WTC11 (cell line): ENCODE data around the gene SMAD2. TPM values are rescaled to one million over a fixed set of nuclear protein-coding genes. Genes with fewer than 3 reads are reported as not detected.
A peak's percentile ranks its signal among the peaks of the same experiment; 100 is the strongest.

Experiments used
- ATAC-seq: fragments of 200-7000 bp; cut with Tn5 transposase; 2 replicates; pipeline ENCODE4 v1.10.0; 2021; ENCODE audit warnings: mild to moderate bottlenecking, moderate library complexity
- CTCF ChIA-PET: fragments of 300-600 bp; sonication (Branson Sonifier 250); formaldehyde crosslinking; loops from one replicate; lab custom pipeline; 2021; ENCODE audit warnings: antibody characterized with exemption; lab: Charles Lee
- POLR2A ChIA-PET: fragments of 350-600 bp; sonication (Branson Sonifier 250); formaldehyde crosslinking; loops from one replicate; lab custom pipeline; 2021; ENCODE audit warnings: antibody characterized with exemption; lab: Charles Lee
- DNase-seq: peaks from one replicate; pipeline ENCODE4 v3.0.0; 2021; ENCODE audit warnings: low spot score
- H3K27ac Mint-ChIP-seq: 2 replicates; pipeline ENCODE4 v1.8.0; 2021; ENCODE audit warnings: mixed read lengths
- H3K27me3 Mint-ChIP-seq: 2 replicates; pipeline ENCODE4 v1.8.0; 2021; ENCODE audit warnings: low read depth, mild to moderate bottlenecking, moderate library complexity, mixed read lengths
- H3K36me3 Mint-ChIP-seq: 2 replicates; pipeline ENCODE4 v1.8.0; 2021; ENCODE audit warnings: mixed read lengths
- H3K4me1 Mint-ChIP-seq: 2 replicates; pipeline ENCODE4 v1.8.0; 2022; ENCODE audit warnings: mixed read lengths
- H3K4me3 Mint-ChIP-seq: 2 replicates; pipeline ENCODE4 v1.8.0; 2021; ENCODE audit warnings: mild to moderate bottlenecking, moderate library complexity, mixed read lengths
- H3K9me3 Mint-ChIP-seq: 2 replicates; pipeline ENCODE4 v1.8.0; 2021; ENCODE audit warnings: mixed read lengths
- ARID4B ChIP-seq: sonication (generic); formaldehyde crosslinking; IDR thresholded peaks from 2 replicates; pipeline ENCODE4 v1.8.0; 2023; ENCODE audit warnings: missing genetic modification reagents, mild to moderate bottlenecking, borderline replicate concordance
- CBFB ChIP-seq: sonication (generic); formaldehyde crosslinking; IDR thresholded peaks from 2 replicates; pipeline ENCODE4 v1.8.1; 2022; ENCODE audit warnings: mild to moderate bottlenecking, low read depth, missing genetic modification reagents
- CREM ChIP-seq: sonication (generic); formaldehyde crosslinking; IDR thresholded peaks from 2 replicates; pipeline ENCODE4 v1.8.1; 2022; ENCODE audit warnings: mild to moderate bottlenecking, missing genetic modification reagents, moderate library complexity
- ELF4 ChIP-seq: sonication (generic); formaldehyde crosslinking; IDR thresholded peaks from 2 replicates; pipeline ENCODE4 v1.8.1; 2022; ENCODE audit warnings: low read depth, mild to moderate bottlenecking, moderate library complexity, missing genetic modification reagents
- EMX1 ChIP-seq: fragments of 250-450 bp; sonication (Bioruptor Pico); IDR thresholded peaks from 2 replicates; pipeline ENCODE4 v1.8.0; 2021; ENCODE audit warnings: mild to moderate bottlenecking
- ERG ChIP-seq: fragments of 250-450 bp; sonication (Bioruptor Pico); IDR thresholded peaks from 2 replicates; pipeline ENCODE4 v1.8.0; 2021; ENCODE audit warnings: mild to moderate bottlenecking
- FOXP1 ChIP-seq: sonication (generic); formaldehyde crosslinking; IDR thresholded peaks from 2 replicates; pipeline ENCODE4 v1.8.0; 2022; ENCODE audit warnings: missing genetic modification reagents, mild to moderate bottlenecking, moderate library complexity, borderline replicate concordance
- HMGA2 ChIP-seq: fragments of 250-450 bp; sonication (Bioruptor Pico); IDR thresholded peaks from 2 replicates; pipeline ENCODE4 v1.4.0; 2021; ENCODE audit warnings: mild to moderate bottlenecking, moderate library complexity
- IRF1 ChIP-seq: sonication (generic); formaldehyde crosslinking; IDR thresholded peaks from 2 replicates; pipeline ENCODE4 v1.8.0; 2023; ENCODE audit warnings: missing genetic modification reagents
- KAT7 ChIP-seq: sonication (generic); formaldehyde crosslinking; IDR thresholded peaks from 2 replicates; pipeline ENCODE4 v1.8.1; 2023; ENCODE audit warnings: missing genetic modification reagents, mild to moderate bottlenecking, borderline replicate concordance
- RORB ChIP-seq: fragments of 250-450 bp; sonication (Bioruptor Pico); IDR thresholded peaks from 2 replicates; pipeline ENCODE4 v1.9.0; 2021; ENCODE audit warnings: mild to moderate bottlenecking
- TEAD4 ChIP-seq: sonication (generic); formaldehyde crosslinking; IDR thresholded peaks from 2 replicates; pipeline ENCODE4 v1.8.0; 2022; ENCODE audit warnings: mild to moderate bottlenecking, missing genetic modification reagents
- TP53 ChIP-seq: sonication (generic); formaldehyde crosslinking; IDR thresholded peaks from 2 replicates; pipeline ENCODE4 v1.8.1; 2023; ENCODE audit warnings: mild to moderate bottlenecking, missing genetic modification reagents
- ZNF138 ChIP-seq: sonication (generic); formaldehyde crosslinking; conservative IDR thresholded peaks from 2 replicates; pipeline ENCODE4 v1.8.1; 2022; ENCODE audit warnings: mild to moderate bottlenecking, moderate library complexity, missing genetic modification reagents
- ZNF416 ChIP-seq: fragments of 250-450 bp; sonication (Bioruptor Pico); IDR thresholded peaks from 2 replicates; pipeline ENCODE4 v1.9.0; 2021; ENCODE audit warnings: mild to moderate bottlenecking, inconsistent platforms
- ZNF423 ChIP-seq: fragments of 250-450 bp; sonication (Bioruptor Pico); IDR thresholded peaks from 2 replicates; pipeline ENCODE4 v2.1.2; 2022; ENCODE audit warnings: mild to moderate bottlenecking, moderate library complexity
- ZNF512 ChIP-seq: sonication (generic); formaldehyde crosslinking; IDR thresholded peaks from 2 replicates; pipeline ENCODE4 v1.8.1; 2022; ENCODE audit warnings: missing genetic modification reagents, borderline replicate concordance
- total RNA-seq: library from RNA; stranded (reverse); gene quantifications from 3 replicates; pipeline ENCODE4 v1.2.3, GENCODE V29; 2021
- TF ChIP-seq, protein P1 (sequence below): sonication (generic); formaldehyde crosslinking; IDR thresholded peaks from 2 replicates; pipeline ENCODE4 v1.8.0; 2023; ENCODE audit warnings: mild to moderate bottlenecking, missing genetic modification reagents
- TF ChIP-seq, protein P2 (sequence below): sonication (generic); formaldehyde crosslinking; IDR thresholded peaks from 2 replicates; pipeline ENCODE4 v1.8.1; 2023; ENCODE audit warnings: mild to moderate bottlenecking, moderate library complexity, missing genetic modification reagents

Gene SMAD2
- total RNA-seq, 1 experiment from 2014 or later = 104 TPM

GRCh38 chr18:47798366-47798765 is 132.1 kb downstream of the SMAD2 start:
- DNase-seq = no peak
- POLR2A ChIA-PET = no interaction called here
- no peaks in the 10 kb centered on the region for H3K27me3 Mint-ChIP-seq
- H3K4me3 Mint-ChIP-seq = no peak overlapping the region
- H3K4me1 Mint-ChIP-seq = peaks cover 18% of the 10 kb centered on the region
- no peak for TF ChIP-seq HMGA2 (CRISPR knock-in tag)
- TF ChIP-seq CBFB (CRISPR knock-in tag) = no peak
- no peak for TF ChIP-seq EMX1 (CRISPR knock-in tag)
- no peak for TF ChIP-seq ZNF416
- no peak for TF ChIP-seq ARID4B (CRISPR knock-in tag)
- TF ChIP-seq, protein P1, sequence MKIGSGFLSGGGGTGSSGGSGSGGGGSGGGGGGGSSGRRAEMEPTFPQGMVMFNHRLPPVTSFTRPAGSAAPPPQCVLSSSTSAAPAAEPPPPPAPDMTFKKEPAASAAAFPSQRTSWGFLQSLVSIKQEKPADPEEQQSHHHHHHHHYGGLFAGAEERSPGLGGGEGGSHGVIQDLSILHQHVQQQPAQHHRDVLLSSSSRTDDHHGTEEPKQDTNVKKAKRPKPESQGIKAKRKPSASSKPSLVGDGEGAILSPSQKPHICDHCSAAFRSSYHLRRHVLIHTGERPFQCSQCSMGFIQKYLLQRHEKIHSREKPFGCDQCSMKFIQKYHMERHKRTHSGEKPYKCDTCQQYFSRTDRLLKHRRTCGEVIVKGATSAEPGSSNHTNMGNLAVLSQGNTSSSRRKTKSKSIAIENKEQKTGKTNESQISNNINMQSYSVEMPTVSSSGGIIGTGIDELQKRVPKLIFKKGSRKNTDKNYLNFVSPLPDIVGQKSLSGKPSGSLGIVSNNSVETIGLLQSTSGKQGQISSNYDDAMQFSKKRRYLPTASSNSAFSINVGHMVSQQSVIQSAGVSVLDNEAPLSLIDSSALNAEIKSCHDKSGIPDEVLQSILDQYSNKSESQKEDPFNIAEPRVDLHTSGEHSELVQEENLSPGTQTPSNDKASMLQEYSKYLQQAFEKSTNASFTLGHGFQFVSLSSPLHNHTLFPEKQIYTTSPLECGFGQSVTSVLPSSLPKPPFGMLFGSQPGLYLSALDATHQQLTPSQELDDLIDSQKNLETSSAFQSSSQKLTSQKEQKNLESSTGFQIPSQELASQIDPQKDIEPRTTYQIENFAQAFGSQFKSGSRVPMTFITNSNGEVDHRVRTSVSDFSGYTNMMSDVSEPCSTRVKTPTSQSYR = no peak
- TF ChIP-seq TP53 = no peak
- no peak for TF ChIP-seq TEAD4
- TF ChIP-seq ZNF138 (CRISPR knock-in tag) = no peak
- TF ChIP-seq ZNF423 (CRISPR knock-in tag) = no peak
- TF ChIP-seq ERG (CRISPR knock-in tag) = no peak
- TF ChIP-seq ELF4 (CRISPR knock-in tag) = no peak
- TF ChIP-seq IRF1 (CRISPR knock-in tag) = no peak
- TF ChIP-seq ZNF512 (CRISPR knock-in tag) = no peak
- TF ChIP-seq KAT7 = no peak
- no peak for TF ChIP-seq CREM (CRISPR knock-in tag)
- no peak for TF ChIP-seq RORB (CRISPR knock-in tag)
- TF ChIP-seq, protein P2, sequence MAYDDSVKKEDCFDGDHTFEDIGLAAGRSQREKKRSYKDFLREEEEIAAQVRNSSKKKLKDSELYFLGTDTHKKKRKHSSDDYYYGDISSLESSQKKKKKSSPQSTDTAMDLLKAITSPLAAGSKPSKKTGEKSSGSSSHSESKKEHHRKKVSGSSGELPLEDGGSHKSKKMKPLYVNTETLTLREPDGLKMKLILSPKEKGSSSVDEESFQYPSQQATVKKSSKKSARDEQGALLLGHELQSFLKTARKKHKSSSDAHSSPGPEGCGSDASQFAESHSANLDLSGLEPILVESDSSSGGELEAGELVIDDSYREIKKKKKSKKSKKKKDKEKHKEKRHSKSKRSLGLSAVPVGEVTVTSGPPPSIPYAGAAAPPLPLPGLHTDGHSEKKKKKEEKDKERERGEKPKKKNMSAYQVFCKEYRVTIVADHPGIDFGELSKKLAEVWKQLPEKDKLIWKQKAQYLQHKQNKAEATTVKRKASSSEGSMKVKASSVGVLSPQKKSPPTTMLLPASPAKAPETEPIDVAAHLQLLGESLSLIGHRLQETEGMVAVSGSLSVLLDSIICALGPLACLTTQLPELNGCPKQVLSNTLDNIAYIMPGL = no peak
- TF ChIP-seq FOXP1 (CRISPR knock-in tag) = no peak
- TF ChIP-seq, all 79 proteins: peak for 0
- Mint-ChIP-seq H3K27ac (no peak overlapping the region), H3K9me3 (no peaks in the 10 kb centered on the region), H3K36me3 (no peaks in the 10 kb centered on the region)
- ATAC-seq = peak; percentile 49
- CTCF ChIA-PET = no interaction called here
